Activated CD4-positive, alpha-beta T cell treated with anti-CD3 and anti-CD28 coated beads, Interleukin-2, amount 50 U/mL, for 48 hours (primary cell): ENCODE data around the gene FCHSD2.
"Not testable (repeated sequence)": the region's sequence is repeated elsewhere in the genome, so short reads cannot be mapped to it uniquely, and the experiment has no call there.

Experiments
- DNase-seq, 2 experiments: peaks; one replicate each; pipeline ENCODE4 v3.0.0-alpha.2; 2020

Gene FCHSD2

DNA sequence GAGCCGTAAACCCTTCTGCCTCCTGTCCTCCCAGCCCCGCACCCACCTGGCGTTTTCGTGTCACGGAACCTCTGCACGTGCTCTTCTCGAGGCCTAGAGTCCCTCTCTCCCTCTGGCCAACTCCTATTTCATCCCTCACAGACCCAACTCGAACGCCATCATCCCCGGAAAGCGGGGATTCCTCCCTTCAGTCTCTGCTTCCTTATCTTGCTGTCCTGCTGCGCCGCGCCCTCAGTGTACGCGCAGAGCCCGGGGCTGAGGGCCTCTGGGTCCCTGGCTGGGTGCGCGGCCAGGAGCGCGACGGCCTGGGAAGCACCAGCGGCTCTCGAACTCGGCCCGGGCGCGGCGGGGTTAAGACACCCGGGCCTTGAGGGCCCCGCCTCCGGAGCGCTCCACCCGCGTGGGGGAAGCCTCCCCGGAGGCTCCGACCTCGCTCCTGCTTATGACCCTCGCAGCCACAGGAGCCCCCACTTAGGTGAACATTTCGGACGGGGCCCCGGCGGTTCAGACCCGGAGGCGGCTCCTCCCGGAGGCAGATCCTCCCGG lies 328.3 kb downstream of the FCHSD2 start:
- peak; percentile 82 to 86 for DNase-seq

DNA sequence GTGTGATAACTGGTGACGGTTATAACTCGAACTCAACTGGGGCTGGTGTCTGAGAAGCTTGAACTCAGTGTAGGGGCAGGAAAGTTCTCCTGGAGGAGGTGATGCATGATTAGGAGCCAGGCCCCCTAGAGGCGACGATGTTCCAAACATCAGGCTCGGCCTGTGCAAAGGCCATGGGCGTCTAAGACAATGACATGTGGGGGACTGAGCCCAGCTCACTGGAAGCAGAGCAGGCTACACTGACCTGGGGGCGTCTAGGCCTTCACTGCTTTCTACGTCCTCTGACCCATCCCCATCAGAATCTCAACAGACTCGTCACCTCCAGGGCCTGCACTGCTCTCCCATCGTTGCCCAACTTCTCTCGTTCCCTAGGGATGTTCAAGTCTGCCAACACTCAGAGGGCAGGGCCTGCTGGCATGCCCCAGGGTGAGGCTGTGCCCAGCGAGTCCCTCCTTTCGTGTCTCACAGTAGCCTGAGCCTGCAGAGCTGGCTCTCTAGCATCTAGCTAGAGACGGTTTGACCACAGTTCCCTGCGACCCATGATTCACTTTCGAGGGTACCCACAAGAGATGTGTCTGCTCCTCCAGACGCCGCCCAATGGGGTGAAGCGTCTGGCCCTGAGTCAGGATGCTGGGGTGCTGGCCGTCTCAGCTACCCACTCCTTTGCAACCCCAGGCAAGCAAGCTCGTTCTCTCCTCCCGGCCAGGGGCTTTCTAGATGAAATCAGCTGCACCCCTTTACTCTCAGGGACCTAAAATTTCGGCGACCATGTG lies 329.0 kb downstream of the FCHSD2 start:
- peak; percentile 79 to 84 for DNase-seq

DNA sequence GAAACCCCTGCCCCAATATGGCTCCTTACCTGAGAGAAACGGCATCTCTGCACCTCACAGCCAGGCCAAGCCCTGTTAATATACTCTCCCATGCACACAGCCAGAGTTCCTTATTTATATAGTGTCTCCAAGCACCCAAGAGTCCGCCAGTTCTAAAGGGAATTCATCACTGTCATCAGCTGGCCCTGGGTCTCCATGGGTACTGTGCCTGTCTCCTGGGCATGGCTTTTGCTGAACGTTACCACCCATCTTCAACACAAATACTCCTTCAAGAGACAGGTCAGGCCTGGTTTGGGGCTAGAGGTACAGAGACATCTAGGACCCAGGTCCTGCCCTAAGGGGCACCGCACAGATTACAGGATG lies 329.5 kb downstream of the FCHSD2 start:
- DNase-seq: no peak

DNA sequence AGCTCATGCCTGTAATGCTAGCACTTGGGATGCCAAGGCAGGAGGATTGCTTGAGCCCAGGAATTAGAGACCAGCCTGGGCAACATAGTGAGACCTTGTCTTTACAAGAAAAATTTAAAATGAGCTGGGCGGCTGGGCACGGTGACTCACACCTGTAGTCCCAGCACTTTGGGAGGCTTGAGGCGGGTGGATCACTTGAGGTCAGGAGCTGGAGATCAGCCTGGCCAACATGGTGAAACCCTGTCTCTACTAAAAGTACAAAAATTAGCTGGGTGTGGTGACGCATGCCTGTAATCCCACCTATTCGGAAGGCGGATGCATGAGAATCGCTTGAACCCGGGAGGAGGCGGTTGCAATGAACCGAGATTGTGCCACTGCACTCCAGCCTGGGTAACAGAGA lies 330.4 kb downstream of the FCHSD2 start:
- not testable (repeated sequence) for DNase-seq

GRCh38 chr11:72808331-72808798 lies 333.8 kb downstream of the FCHSD2 start:
- no peak for DNase-seq

- DNase-seq: no peak
Measured at GRCh38 chr11:72807792-72808191, 334.3 kb downstream of the FCHSD2 start.

DNA sequence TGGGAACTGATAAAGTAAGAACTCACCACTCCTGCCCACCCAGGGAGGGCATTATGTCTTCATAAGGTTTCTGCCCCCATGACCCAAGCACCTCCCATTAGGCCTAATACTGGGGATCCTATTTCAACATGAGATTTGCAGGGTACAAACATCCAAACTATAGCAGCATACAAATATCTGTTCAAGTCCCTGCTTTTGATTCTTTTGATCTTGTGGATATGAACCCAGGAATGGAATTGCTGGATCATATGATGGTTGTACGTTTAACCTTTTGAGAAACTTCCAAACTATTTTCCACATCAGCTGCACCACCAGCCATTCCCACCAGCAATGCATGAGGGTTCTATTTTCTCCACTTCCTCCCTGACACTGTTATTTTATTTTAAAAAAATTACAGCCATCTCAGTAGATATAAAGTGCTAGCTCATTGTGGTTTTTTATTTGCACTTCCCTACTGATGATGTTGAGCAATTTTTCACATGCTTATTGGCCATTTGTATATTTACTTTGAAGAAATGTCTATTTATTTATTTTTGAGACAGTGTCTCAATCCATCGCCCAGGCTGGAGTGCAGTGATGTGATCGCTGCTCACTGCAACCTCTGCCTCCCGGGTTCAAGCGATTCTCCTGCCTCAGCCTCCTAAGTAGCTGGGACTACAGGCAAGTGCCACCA lies 335.0 kb downstream of the FCHSD2 start:
- DNase-seq: no peak

GRCh38 chr11:72806378-72806777 lies 335.7 kb downstream of the FCHSD2 start:
- DNase-seq: not testable (repeated sequence)

- DNase-seq: no peak
Measured at GRCh38 chr11:72805216-72805615, 336.9 kb downstream of the FCHSD2 start.

- no peak for DNase-seq
Measured at GRCh38 chr11:72802822-72803221, 339.3 kb downstream of the FCHSD2 start.

DNA sequence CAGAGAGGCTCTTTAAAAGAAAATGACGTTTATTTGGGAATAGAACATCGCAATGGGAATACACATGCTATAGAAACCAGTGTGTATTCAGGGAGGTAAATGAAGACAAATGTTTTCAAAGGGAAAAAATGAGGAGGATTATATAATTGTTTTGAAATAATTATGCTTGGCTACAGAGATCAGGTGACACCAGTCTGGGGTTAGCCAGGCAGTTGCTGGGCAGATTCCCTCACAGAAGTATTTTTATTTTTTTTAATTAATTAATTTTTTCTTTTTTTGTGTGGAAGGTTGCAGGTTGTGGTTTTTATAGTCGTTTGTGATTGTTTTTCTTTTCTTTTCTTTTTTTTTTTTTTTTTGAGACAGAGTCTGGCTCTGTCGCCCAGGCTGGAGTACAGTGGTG lies 342.7 kb downstream of the FCHSD2 start:
- no peak for DNase-seq

DNA sequence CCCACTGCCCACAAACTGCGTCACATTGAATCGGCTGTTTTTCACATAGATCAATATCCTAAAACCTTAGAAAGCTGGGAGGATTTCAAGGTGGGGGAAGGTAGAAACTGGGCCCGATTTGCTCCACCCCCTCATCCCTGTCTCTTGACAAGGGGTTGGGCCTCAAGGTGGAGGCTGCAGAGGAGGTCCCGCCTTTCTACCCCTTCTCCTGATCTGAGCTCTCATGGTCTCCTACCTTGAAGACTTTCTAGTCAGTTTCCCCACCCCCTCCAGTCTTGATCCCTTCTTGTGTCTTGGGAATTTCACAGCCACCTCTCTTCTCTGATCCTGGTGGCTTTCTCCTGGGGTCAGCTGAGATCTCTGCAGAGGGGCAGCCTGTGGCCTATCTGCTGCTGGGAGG lies 343.8 kb downstream of the FCHSD2 start:
- no peak for DNase-seq

DNA sequence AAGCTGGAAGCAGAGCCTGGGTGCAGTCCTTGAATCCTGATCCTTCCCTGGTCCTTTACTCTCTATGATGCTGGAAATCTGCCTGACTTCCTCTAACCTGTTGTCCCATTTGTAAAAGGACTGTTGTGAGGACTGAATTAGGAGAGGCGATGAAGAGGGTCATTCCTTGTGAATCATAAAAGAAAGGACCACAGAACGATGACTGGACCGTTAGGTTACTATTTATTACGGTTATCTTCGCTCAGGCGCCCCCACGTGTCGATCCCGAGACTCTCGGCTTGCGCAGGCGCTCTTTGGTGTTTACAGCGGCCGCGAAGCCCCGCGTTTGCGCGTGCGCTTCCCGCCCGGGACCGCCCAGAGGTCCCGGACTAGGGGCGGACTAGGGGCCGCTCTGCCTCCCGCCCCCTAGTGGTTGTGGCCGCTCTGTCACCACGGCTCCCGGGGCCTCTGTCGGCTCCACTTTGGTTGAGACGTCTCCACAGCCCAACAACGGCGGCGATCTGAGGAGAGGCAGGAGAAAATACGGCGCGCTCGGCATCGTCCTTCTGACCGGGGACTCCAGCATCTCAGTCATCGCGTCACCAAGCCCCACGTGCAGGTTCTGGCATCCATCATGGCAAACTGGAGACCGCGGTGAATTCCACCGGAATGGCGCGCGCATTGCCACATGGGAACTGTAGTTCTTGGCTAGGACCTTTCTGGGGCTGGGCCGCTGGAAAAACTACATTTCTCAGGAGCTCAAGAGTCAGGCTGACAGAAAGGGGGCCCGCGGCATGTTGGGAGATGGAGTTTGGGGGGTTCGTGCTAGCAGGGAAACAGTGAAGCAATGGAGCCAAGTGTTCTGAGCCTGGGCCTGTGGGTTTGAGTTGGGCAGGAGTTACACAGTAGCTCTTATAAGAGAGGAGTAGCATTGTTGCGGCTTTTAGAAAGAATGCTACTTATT lies 348.4 kb downstream of the FCHSD2 start, which contains the start of gene STARD10:
TSS of gene STARD10 (minus strand) at position 623 of the 943 bp plus-strand sequence. CDS start 12,866 bp downstream, outside the sequence.
- peak; percentile 93 to 94 for DNase-seq

DNA sequence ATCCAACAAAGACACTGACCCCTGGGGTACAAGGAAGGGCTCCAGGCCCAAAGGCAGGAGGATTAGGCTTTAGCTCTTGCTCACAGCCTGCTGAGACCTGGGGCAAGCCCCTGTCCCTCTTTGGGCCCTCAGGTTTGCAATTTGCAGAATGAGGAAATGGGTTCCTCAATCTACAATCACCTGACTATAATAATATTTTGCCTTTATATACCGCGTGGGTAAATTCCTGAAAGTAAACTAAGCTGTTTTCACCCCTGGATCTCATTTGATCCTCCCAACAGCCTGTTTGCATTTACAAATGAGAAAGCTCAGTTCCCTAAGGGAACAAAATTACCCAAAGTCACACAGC lies 349.1 kb downstream of the FCHSD2 start:
- no peak for DNase-seq

DNA sequence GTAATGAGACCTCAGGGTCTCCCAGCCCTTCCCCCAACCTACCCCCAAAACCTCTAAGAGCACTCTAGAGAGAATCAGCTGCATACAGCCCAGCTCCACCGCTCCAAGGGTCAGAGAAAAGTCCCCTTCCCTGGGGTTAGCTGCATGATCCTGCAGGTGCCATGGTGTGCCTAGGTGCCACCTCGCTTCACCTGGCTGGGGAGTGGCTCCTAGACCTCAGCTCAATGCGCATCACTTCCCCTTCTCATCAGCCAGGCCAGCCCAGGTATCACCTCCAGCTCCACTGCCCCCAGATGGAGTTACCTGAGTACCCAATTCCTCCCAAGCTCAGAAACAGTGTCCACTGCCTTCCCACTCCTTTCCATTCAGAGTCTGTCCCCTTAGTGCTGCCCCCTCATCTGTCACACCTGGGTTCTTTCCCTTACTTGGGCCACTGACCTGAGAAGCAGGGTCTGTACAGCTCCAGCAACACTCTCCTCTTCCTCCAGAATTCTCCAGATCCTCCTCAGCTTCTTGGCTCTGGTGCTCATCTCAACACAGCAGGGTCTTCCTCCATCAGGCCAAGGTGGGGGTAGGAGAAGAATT lies 349.6 kb downstream of the FCHSD2 start:
- no peak for DNase-seq

- DNase-seq: not testable (repeated sequence)
Measured at GRCh38 chr11:72791228-72791627, 350.9 kb downstream of the FCHSD2 start.

DNA sequence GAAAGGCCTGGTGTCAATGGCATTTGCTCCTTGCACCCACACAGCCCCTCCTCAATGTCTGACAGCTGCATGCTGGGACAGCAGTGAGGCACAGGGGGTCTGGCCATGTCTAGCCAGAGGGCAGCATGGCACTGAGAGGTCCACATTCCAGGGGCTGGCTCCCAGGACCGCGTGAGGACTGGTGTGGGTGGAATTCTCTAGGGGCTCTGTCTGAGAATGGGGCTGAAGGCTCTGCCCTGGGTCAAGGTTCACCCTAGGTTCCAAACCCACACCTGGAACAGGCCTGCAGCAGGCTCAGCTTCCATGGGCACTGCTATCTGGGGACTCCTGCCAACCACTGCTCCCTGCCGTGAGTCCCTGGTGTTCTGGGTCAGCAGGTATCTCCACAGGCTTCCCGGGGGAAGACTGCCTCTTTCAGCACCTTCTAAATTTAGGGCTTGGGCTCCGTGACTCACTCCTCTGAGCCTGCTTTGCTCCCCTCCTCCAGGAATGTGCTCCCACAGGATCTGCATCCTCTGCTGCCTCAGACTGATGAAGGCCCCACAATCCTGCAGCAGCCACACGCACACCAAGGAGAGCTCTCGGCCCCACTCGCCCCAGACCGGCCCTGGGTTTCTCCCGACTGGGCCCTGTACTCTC lies 352.5 kb downstream of the FCHSD2 start:
- DNase-seq: no peak

GRCh38 chr11:72788241-72788640 lies 353.9 kb downstream of the FCHSD2 start:
- no peak for DNase-seq

- no peak for DNase-seq
Measured at GRCh38 chr11:72787216-72788104, 354.7 kb downstream of the FCHSD2 start.
